ENCODE data around the gene ATG16L2. TPM values are rescaled to one million over a fixed set of nuclear protein-coding genes. Genes with fewer than 3 reads are reported as not detected.

Gene ATG16L2
- total RNA-seq, 1 donor from 2014 or later: 74.1 TPM

- peaks cover 29% of the 10 kb centered on the region for H3K36me3 Mint-ChIP-seq (ENCODE audit: low read depth)
- no peaks in the 10 kb centered on the region for H3K27me3 Mint-ChIP-seq
- H3K27ac Mint-ChIP-seq: no peak overlapping the region
- intact Hi-C loops (cut with micrococcal nuclease): no loop called here
- no peak for DNase-seq
- H3K4me1 Mint-ChIP-seq: peaks cover 8% of the 10 kb centered on the region
- no peak overlapping the region for H3K4me3 Mint-ChIP-seq
- no peaks in the 10 kb centered on the region for H3K9me3 Mint-ChIP-seq
These were observed 55.6 kb downstream of the ATG16L2 start for GRCh38 chr11:72869831-72870230.

- intact Hi-C loops (cut with micrococcal nuclease): no loop called here
These were observed 56.9 kb downstream of the ATG16L2 start for GRCh38 chr11:72871119-72871518.

GRCh38 chr11:72872012-72872411 is 57.8 kb downstream of the ATG16L2 start:
- intact Hi-C loops (cut with micrococcal nuclease): no loop called here
- Mint-ChIP-seq H3K36me3 (ENCODE audit: low read depth) (peaks cover 23% of the 10 kb centered on the region), H3K27me3 (no peaks in the 10 kb centered on the region), H3K9me3 (no peaks in the 10 kb centered on the region), H3K27ac (no peak overlapping the region), H3K4me3 (no peak overlapping the region), H3K4me1 (peaks cover 8% of the 10 kb centered on the region)
- DNase-seq: no peak

More at GRCh38 chr11:72871119-72871518, 56.9 kb downstream of the ATG16L2 start:
- no peaks in the 10 kb centered on the region for H3K9me3 Mint-ChIP-seq
- peaks cover 26% of the 10 kb centered on the region for H3K36me3 Mint-ChIP-seq (ENCODE audit: low read depth)
- H3K4me3 Mint-ChIP-seq: no peak overlapping the region
- no peaks in the 10 kb centered on the region for H3K27me3 Mint-ChIP-seq
- peaks cover 8% of the 10 kb centered on the region for H3K4me1 Mint-ChIP-seq
- no peak for DNase-seq
- H3K27ac Mint-ChIP-seq: no peak overlapping the region

GRCh38 chr11:72875736-72876135 is 61.5 kb downstream of the ATG16L2 start:
- DNase-seq: peak; percentile 27
- H3K9me3 Mint-ChIP-seq: no peaks in the 10 kb centered on the region
- intact Hi-C loops (cut with micrococcal nuclease): no loop called here
- H3K36me3 Mint-ChIP-seq (ENCODE audit: low read depth): peaks cover 22% of the 10 kb centered on the region
- no peaks in the 10 kb centered on the region for H3K27me3 Mint-ChIP-seq
- peaks cover 3% of the 10 kb centered on the region for H3K4me1 Mint-ChIP-seq
- H3K4me3 Mint-ChIP-seq: no peak overlapping the region
- H3K27ac Mint-ChIP-seq: no peak overlapping the region

GRCh38 chr11:72876147-72876546 is 61.9 kb downstream of the ATG16L2 start:
- H3K36me3 Mint-ChIP-seq (ENCODE audit: low read depth): peaks cover 27% of the 10 kb centered on the region
- peaks cover 2% of the 10 kb centered on the region for H3K9me3 Mint-ChIP-seq
- H3K4me1 Mint-ChIP-seq: peaks cover 2% of the 10 kb centered on the region
- DNase-seq: peak; percentile 34
- intact Hi-C loops (cut with micrococcal nuclease): no loop called here
- H3K27ac Mint-ChIP-seq: no peak overlapping the region
- H3K4me3 Mint-ChIP-seq: no peak overlapping the region
- no peaks in the 10 kb centered on the region for H3K27me3 Mint-ChIP-seq

Other genes with a start within 250 kb of the ATG16L2 start
- gene PDE2A, start 140.0 kb upstream of the ATG16L2 start, total RNA-seq: 0.33 and 0.43 TPM in 2 replicates
- 76.9 and 81.5 TPM in 2 replicates for gene ARAP1, start 62.0 kb upstream of the ATG16L2 start, total RNA-seq
- gene STARD10, start 20.4 kb upstream of the ATG16L2 start, total RNA-seq: 16.3 and 17.2 TPM in 2 replicates

All from activated CD4-positive, alpha-beta T cell treated with anti-CD3 and anti-CD28 coated beads, Interleukin-2, amount 10 ng/mL, durations not matched to agents 24 days and 14 days (primary cell).